Inflammatory macrophage treated with lipopolysaccharide for 4 hours (primary cell): ENCODE measurements around the gene WDR73.
"Not testable (repeated sequence)": the region's sequence is repeated elsewhere in the genome, so short reads cannot be mapped to it uniquely, and the experiment has no call there.

Experiments
- DNase-seq: peaks from one replicate; pipeline ENCODE4 v3.0.0-alpha.2; 2020

Gene WDR73

GRCh38 chr15:84656972-84657371 lies 2.9 kb upstream of the WDR73 start:
- no peak for DNase-seq

GRCh38 chr15:84654689-84655453 lies 788 bp upstream of the WDR73 start:
- DNase-seq = peak; percentile 78

GRCh38 chr15:84653584-84653909 lies 536 bp downstream of the WDR73 start:
- no peak for DNase-seq

GRCh38 chr15:84649706-84650105 lies 4.4 kb downstream of the WDR73 start:
- no peak for DNase-seq

GRCh38 chr15:84648539-84648938 lies 5.5 kb downstream of the WDR73 start:
- DNase-seq = peak; percentile 81

GRCh38 chr15:84647726-84648125 lies 6.4 kb downstream of the WDR73 start:
- no peak for DNase-seq

GRCh38 chr15:84645997-84646396 lies 8.1 kb downstream of the WDR73 start:
- no peak for DNase-seq

DNA sequence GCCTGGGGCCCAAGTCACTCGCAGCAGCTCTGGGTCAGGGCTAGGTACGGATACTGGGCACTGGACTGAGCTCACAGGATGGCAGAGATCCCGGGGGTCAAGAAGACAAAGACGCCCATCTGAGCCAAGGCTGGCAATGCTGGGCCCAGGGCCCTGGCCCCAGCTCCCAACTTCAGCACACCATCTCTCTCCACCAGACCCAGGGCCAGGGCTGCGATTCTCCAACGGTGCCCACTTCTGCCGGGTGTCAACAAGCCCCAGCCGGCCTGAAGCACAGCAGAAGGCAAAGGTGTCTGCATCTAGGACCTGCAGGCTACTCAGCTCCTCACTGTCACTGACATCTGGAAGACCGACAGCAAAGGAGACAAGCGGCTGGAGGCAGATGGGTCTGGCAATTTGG lies 8.6 kb downstream of the WDR73 start:
- no peak for DNase-seq

DNA sequence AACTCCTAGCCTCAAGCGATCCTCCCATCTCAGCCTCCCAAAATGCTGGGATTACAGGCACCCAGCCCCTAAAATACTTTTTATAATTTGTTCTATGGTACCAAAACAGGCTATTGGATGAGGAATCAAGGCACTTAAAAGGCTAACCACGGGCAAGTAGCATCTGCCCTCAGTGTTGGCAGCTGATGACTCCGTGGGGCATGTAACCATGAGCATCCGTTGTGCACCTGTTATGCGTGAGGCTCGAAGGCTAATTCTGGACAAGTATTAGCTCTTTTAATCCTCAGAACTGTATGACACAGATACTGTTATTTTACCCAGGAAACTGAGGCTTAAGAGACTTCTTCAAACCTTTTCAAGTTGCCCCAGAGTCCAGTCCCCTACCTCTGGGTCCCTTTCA lies 10.2 kb downstream of the WDR73 start:
- no peak for DNase-seq

DNA sequence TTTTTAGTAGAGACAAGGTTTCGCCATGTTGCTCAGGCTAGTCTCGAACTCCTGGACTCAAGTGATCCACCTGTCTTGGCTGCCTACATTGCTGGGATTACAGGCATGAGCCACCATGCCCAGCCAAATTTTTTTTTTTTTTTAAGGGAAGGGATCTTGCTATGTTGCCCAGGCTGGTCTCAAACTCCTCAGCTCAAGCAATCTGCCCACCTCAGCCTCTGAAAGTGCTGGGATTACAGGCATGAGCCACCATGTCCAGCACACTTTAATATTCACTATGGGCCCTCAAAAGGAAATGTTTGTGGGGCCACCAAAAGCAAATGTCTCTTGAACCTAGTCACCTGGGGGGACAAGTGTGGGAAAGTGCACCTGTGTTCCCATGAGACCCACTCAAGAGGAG lies 11.4 kb downstream of the WDR73 start:
- DNase-seq = not testable (repeated sequence)

GRCh38 chr15:84641871-84642270 lies 12.2 kb downstream of the WDR73 start:
- DNase-seq = not testable (repeated sequence)

- DNase-seq = no peak
Observed at GRCh38 chr15:84638103-84638502, 16.0 kb downstream of the WDR73 start.

DNA sequence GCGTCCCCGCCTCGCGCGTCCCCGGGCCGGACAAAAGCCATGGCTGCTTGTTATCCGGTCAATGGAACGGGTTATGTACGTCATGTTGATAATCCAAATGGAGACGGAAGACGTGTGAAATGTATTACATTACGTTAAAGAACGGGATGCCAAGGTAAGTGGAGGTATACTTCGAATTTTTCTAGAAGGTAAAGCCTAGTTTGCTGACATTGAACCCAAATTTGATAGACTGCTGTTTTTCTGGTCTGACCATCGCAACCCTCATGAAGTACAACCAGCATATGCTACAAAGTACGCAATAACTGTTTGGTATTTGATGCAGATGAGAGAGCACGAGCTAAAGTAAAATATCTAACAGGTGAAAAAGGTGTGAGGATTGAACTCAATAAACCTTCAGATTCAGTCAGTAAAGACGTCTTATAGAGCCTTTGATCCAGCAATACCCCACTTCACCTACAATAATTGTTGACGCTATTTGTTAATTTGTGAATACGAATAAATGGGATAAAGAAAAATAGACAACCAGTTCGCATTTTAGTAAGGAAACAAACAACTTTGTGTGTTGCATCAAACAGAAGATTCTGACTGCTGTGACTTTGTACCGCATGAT lies 19.8 kb downstream of the WDR73 start:
- DNase-seq = no peak

DNA sequence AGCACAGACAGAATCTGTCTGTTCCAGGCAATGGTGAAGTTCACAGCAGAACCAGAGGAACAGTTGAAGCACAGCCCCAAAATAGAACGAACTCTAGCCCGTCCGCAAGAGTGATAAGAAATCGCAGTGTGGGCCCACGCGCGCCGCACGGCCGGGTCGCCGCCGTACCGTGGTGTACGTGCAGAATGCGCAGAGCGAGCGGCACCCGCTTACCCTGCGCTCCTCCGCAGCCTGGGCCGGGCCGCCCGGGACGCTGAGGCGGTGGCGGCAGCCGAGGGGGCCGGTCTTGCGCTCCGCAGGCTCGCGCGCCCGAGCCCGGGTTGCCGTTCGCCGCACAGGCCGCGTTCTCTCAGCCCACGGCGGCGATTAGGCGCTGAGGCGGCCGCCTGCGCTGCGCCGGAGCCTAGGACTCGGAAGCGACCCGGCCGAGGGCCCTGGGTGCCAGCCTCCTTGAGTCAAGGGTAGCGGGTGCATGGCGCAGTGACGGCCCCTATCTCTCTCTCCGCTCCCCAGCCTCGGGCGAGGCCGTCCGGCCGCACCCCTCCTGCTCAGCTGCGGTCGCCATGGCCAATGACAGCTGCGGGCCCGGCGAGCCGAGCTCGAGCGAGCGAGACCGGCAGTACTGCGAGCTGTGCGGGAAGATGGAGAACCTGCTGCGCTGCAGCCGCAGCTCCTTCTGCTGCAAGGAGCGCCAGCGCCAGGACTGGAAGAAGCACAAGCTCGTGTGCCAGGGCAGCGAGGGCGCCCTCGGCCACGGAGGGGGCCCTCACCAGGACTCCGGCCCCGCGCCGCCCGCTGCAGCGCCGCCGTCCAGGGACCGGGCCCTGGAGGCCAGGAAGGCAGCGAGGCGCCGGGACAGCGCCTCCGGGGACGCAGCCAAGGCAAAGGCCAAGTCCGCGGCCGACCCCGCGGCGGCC lies 20.5 kb downstream of the WDR73 start:
- peak; percentile 71 for DNase-seq

GRCh38 chr15:84631706-84632272 lies 22.3 kb downstream of the WDR73 start:
- DNase-seq = no peak

- DNase-seq = no peak
Observed at GRCh38 chr15:84629033-84629432, 25.1 kb downstream of the WDR73 start.

GRCh38 chr15:84625123-84625522 lies 29.0 kb downstream of the WDR73 start:
- no peak for DNase-seq

GRCh38 chr15:84624359-84624758 lies 29.7 kb downstream of the WDR73 start:
- DNase-seq = no peak

GRCh38 chr15:84621358-84621979 lies 32.6 kb downstream of the WDR73 start:
- no peak for DNase-seq

DNA sequence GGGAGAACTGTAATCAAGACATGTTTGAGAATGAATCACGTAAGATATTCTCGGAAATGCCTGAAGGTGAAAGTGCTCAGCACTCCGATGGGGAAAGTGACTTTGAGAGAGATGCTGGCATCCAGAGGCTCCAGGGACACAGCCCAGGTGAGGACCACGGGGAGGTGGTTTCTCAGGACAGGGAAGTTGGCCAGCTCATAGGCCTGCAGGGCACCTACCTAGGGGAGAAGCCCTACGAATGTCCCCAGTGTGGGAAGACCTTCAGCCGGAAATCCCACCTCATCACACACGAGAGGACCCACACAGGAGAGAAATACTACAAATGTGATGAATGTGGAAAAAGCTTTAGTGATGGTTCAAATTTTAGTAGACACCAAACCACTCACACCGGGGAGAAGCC lies 33.5 kb downstream of the WDR73 start:
- no peak for DNase-seq

DNA sequence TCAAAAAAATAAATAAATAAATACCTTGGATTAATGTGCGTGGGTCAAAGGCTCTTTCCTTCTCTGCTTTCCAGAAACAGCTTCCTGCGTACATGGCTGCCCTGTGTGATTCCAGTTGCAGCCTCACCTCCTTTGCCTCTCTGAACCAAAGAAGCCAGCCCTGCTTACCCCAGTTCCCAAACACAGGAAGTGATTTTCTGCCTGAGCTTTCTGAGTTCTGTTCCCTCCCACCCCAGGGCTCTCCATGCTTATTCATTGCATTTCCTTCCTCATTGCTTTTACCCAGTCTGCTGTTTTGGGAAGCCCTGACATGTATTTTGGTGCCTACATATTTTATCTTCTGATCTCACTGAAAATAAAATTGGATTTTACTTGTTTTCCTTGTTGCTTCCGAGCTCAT lies 37.8 kb downstream of the WDR73 start:
- peak; percentile 76 for DNase-seq

DNA sequence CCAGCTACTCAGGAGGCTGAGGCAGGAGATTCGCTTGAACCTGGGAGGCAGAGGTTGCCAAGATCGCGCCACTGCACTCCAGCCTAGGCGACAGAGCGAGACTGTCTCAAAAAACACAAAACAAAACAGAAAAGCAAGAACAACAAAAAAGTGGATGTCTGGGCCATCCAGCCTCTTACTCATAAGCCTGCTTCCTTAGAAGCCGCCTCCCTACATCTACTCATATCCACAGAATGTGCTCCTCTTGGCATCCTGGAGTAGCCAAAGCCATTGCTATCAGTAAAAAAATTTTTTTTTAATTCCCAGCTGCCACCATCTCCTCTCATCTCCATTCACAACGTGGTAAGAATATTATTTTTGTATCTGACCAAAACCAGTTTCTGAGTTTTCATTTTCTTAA lies 42.5 kb downstream of the WDR73 start:
- no peak for DNase-seq
